ENCODE results near the gene RAB22A. TPM values are rescaled to one million over a fixed set of nuclear protein-coding genes. Genes with fewer than 3 reads are reported as not detected.

Gene RAB22A
- total RNA-seq, 1 donor from 2014 or later, result 7.9 TPM

DNA sequence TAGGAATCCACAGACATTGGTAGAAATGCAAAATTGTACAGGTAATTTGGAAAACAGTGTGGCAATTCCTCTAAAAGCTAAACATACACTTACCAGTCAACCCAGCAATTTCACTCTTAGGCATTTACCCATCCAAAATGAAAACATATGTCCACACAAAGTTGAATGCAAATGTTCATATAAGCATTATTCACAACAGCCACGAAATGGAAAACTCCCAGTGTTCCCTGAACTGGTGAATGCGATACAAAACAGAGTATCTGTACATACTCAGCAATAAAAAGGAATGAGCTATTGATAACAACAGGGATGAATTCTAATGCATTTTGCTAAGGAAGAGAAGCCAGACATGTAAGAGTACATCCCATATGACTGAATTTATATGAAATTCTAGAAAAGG, 32.4 kb upstream of the RAB22A start:
- peaks cover 7% of the 10 kb centered on the region for H3K4me1 ChIP-seq
- H3F3A ChIP-seq (ENCODE audit: low read depth), result no peaks in the 10 kb centered on the region
- H3K27ac ChIP-seq, result no peak overlapping the region
- no peaks in the 10 kb centered on the region for H4K20me1 ChIP-seq (ENCODE audit: low read depth)
- H3K4me3 Mint-ChIP-seq, result no peak overlapping the region
- peaks cover 8% of the 10 kb centered on the region for H3K9me3 ChIP-seq (ENCODE audit: low read depth)
- no peak overlapping the region for H3K4me3 ChIP-seq
- peaks cover 8% of the 10 kb centered on the region for H3K27me3 Mint-ChIP-seq (ENCODE audit: insufficient read depth, low read depth)
- no peak overlapping the region for H2AFZ ChIP-seq (replicated peaks)
- H3K4me1 Mint-ChIP-seq, result peaks cover 9% of the 10 kb centered on the region
- no peak overlapping the region for H3K9ac ChIP-seq
- H3K9me3 Mint-ChIP-seq, result peaks cover 6% of the 10 kb centered on the region
- no peaks in the 10 kb centered on the region for H3K27me3 ChIP-seq
- H3K36me3 ChIP-seq, result no peaks in the 10 kb centered on the region
- H3K79me2 ChIP-seq (ENCODE audit: low read depth), result peaks cover 12% of the 10 kb centered on the region
- H3K27ac Mint-ChIP-seq, result no peak overlapping the region
- no peak for DNase-seq (ENCODE audit: low spot score)
- peaks cover 7% of the 10 kb centered on the region for H3K36me3 Mint-ChIP-seq
- TF ChIP-seq, protein P1, sequence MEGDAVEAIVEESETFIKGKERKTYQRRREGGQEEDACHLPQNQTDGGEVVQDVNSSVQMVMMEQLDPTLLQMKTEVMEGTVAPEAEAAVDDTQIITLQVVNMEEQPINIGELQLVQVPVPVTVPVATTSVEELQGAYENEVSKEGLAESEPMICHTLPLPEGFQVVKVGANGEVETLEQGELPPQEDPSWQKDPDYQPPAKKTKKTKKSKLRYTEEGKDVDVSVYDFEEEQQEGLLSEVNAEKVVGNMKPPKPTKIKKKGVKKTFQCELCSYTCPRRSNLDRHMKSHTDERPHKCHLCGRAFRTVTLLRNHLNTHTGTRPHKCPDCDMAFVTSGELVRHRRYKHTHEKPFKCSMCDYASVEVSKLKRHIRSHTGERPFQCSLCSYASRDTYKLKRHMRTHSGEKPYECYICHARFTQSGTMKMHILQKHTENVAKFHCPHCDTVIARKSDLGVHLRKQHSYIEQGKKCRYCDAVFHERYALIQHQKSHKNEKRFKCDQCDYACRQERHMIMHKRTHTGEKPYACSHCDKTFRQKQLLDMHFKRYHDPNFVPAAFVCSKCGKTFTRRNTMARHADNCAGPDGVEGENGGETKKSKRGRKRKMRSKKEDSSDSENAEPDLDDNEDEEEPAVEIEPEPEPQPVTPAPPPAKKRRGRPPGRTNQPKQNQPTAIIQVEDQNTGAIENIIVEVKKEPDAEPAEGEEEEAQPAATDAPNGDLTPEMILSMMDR (IDR thresholded peaks at IDR 0.05), result no peak
- no peak for TF ChIP-seq EZH2 (IDR thresholded peaks at IDR 0.05)
- no peak for TF ChIP-seq EZH2phosphoT487 (IDR thresholded peaks at IDR 0.05)
- H3K4me2 ChIP-seq, result no peak overlapping the region

DNA sequence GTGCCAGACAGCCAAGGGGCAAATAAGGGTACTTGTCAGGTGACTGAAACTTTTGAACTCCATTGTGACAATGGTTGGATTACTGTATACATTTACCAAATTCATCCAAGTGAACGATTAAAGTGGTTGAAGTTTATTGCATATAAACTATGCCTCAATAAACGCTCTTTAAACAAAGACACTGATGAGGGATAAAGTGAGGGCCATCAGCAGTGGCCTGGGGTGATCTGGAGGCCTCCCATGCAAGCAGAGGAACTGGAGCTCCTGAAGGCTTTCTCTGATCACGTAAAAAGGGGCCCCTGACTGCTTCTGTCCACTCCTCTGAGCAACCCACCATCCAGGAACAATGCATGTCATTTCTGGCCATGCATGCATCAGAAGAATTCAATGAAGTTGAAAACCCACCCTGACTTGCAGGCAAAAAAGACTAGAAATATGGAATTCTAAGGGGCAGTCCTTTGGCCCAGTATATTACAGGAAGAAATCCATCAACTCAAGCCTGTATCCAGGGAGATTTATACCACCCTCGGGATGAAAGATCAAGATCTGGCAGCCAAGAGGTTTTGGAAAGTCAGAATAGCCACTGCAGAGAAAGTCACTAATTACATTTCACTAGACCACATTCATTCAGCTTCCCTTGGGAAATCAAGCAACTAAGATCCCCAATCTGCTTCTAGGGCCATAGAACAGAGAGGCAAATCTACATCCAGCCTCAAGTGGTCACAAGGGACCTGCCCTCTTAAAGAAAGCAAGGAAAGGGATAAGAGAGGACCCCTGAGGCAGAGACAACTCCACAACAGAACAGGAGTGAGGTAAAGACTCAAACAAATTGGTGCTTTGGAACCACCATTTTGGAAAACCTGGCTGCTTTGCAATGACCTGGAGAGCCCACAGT, 31.7 kb upstream of the RAB22A start:
- H3K4me3 ChIP-seq, result no peak overlapping the region
- H3F3A ChIP-seq (ENCODE audit: low read depth), result no peaks in the 10 kb centered on the region
- no peak overlapping the region for H3K4me2 ChIP-seq
- Mint-ChIP-seq H3K27me3 (ENCODE audit: insufficient read depth, low read depth) (peaks cover 8% of the 10 kb centered on the region), H3K9me3 (peaks cover 6% of the 10 kb centered on the region), H3K27ac (no peak overlapping the region), H3K36me3 (peaks cover 7% of the 10 kb centered on the region), H3K4me1 (peaks cover 9% of the 10 kb centered on the region), H3K4me3 (no peak overlapping the region)
- H3K36me3 ChIP-seq, result no peaks in the 10 kb centered on the region
- H2AFZ ChIP-seq (replicated peaks), result no peak overlapping the region
- H3K4me1 ChIP-seq, result peaks cover 7% of the 10 kb centered on the region
- no peak for DNase-seq (ENCODE audit: low spot score)
- H3K79me2 ChIP-seq (ENCODE audit: low read depth), result peaks cover 15% of the 10 kb centered on the region
- no peak overlapping the region for H3K27ac ChIP-seq
- TF ChIP-seq, protein P1 (IDR thresholded peaks at IDR 0.05), result no peak
- no peak for TF ChIP-seq EZH2phosphoT487 (IDR thresholded peaks at IDR 0.05)
- TF ChIP-seq EZH2 (IDR thresholded peaks at IDR 0.05), result no peak
- no peaks in the 10 kb centered on the region for H3K27me3 ChIP-seq
- peaks cover 8% of the 10 kb centered on the region for H3K9me3 ChIP-seq (ENCODE audit: low read depth)
- H4K20me1 ChIP-seq (ENCODE audit: low read depth), result no peaks in the 10 kb centered on the region
- no peak overlapping the region for H3K9ac ChIP-seq

DNA sequence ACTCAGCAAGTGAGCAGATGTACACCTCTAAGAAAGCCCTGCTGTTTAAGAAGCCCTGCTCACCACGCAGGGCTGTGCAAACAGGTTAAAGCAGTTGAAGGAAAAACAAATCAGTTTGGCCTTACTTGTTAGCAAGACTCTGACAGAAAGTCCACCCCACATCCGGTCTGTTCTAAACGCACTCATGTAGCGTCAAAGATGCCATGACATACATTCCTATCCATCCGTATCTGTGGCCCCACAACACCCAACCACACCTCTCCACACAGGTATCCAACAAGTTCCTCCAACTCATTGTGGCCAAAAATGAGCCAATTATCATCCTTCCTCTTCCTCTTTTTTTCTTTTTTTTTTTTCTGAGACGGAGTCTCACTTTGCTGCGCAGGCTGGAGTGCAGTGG, 22.8 kb upstream of the RAB22A start:
- Histone ChIP-seq H3F3A (ENCODE audit: low read depth) (no peaks in the 10 kb centered on the region), H3K27me3 (no peaks in the 10 kb centered on the region), H3K4me2 (no peak overlapping the region), H3K4me1 (no peaks in the 10 kb centered on the region), H3K9me3 (ENCODE audit: low read depth) (no peaks in the 10 kb centered on the region), H3K4me3 (no peak overlapping the region), H3K9ac (no peak overlapping the region), H3K36me3 (no peaks in the 10 kb centered on the region), H3K79me2 (ENCODE audit: low read depth) (peaks cover 34% of the 10 kb centered on the region), H2AFZ (replicated peaks) (no peak overlapping the region), H3K27ac (no peak overlapping the region), H4K20me1 (ENCODE audit: low read depth) (peaks cover 5% of the 10 kb centered on the region)
- peaks cover 9% of the 10 kb centered on the region for H3K36me3 Mint-ChIP-seq
- TF ChIP-seq EZH2 (IDR thresholded peaks at IDR 0.05), result no peak
- no peak for TF ChIP-seq EZH2phosphoT487 (IDR thresholded peaks at IDR 0.05)
- TF ChIP-seq, protein P1 (IDR thresholded peaks at IDR 0.05), result no peak
- no peak overlapping the region for H3K27ac Mint-ChIP-seq
- H3K9me3 Mint-ChIP-seq, result no peaks in the 10 kb centered on the region
- H3K4me1 Mint-ChIP-seq, result no peaks in the 10 kb centered on the region
- no peak for DNase-seq (ENCODE audit: low spot score)
- no peak overlapping the region for H3K4me3 Mint-ChIP-seq
- H3K27me3 Mint-ChIP-seq (ENCODE audit: insufficient read depth, low read depth), result peaks cover 4% of the 10 kb centered on the region
